ENCODE data around the gene BMPR1A.

- TF ChIP-seq CTCF (conservative IDR thresholded peaks at IDR 0.05) = no peak
- TF ChIP-seq ZFX (IDR thresholded peaks at IDR 0.05) = no peak
Observed at GRCh38 chr10:86707505-86707904, 48.9 kb upstream of the BMPR1A start.

Data from C4-2B (cell line).